ENCODE results near the gene SNED1.

Gene SNED1

GRCh38 chr2:240988146-240988545 is 10.3 kb upstream of the SNED1 start:
- H3K4me1 ChIP-seq = peaks cover 7% of the 10 kb centered on the region
- DNase-seq = peak; percentile 11
- no peak for TF ChIP-seq CTCF (IDR thresholded peaks at IDR 0.05; ENCODE audit: low read depth, low read length)
- no peak overlapping the region for H3K4me3 ChIP-seq (ENCODE audit: low read depth, low read length)
- H3K36me3 ChIP-seq = no peaks in the 10 kb centered on the region
- no peaks in the 10 kb centered on the region for H3K27me3 ChIP-seq
- peaks cover 7% of the 10 kb centered on the region for H3K9me3 ChIP-seq

DNA sequence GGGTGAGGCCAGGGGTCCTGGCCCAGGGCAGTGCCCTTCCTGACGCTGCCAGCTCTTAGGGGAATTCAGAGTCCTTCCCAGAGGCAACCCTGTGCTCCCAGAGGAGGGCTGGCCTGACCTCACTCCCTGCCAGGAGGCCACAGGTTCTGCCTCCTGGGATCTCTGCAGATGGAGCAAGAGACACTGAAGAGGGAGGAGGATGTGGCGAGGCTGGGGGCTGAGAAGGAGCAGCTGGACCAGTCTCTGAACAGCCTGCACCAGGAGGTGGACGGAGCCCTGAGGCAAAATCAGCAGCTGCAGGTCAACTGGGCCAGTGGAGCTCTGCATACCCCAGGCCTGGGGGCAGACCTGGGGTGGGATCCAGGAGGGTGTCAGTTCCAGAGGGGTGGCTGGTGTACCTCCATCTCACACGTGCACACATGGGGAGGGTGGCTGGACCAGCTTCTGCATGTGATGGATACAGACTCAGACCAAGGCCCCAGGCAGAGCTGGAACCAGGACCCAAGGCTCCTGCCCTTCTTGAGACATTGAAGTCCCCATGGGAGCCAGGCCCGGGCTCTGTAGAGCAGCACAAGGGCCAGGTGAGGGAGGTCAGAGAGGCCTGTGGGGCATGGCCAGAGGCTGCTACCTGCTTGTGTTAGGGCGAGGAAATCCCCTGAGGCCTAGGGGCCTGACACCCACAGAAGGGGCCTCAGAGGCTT is 9.7 kb upstream of the SNED1 start:
- DNase-seq = peak; percentile 6
- H3K4me1 ChIP-seq = peaks cover 7% of the 10 kb centered on the region
- H3K36me3 ChIP-seq = no peaks in the 10 kb centered on the region
- no peaks in the 10 kb centered on the region for H3K27me3 ChIP-seq
- H3K4me3 ChIP-seq (ENCODE audit: low read depth, low read length) = no peak overlapping the region
- H3K9me3 ChIP-seq = peaks cover 7% of the 10 kb centered on the region
- no peak for TF ChIP-seq CTCF (IDR thresholded peaks at IDR 0.05; ENCODE audit: low read depth, low read length)

DNA sequence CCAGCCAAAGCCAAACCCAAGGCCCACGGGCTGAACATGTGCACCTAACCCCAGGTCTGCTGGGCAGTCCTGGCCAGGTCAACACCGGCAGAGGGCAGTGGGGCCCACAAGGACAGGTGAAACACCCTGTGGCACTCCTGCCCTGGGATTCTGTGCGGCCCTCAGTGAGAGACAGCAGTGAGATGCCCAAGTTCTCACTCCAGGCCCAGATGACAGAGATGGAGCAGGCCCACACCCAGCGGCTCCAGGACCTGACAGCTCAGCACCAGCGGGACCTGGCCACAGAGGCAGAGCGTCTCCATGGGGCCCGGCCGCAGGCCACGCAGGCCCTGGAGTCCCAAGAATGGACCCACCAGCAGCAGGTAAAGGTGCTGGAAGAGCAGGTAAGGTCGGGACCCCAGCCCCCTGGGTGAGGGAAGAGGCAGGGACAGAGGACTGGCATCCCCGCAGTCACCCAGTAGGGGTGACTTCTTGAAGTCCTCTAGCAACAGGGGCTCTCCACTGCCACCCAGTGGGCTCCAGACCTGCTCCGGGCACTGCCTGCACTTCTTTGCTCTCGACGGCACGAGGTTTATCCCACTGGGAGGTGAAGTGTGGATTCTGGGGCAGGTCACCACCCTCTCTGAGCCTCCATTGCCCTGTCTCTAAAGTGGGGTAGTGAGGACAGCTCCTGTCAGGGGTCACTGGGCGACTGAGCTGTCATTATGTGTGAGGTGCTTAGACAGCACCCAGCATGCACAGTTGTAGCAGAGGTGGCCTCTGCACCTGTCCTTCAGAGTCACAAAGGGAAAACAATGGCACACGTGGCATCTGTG is 8.8 kb upstream of the SNED1 start:
- H3K9me3 ChIP-seq = peaks cover 7% of the 10 kb centered on the region
- TF ChIP-seq CTCF (IDR thresholded peaks at IDR 0.05; ENCODE audit: low read depth, low read length) = peak; percentile 55
- DNase-seq = peak; percentile 47

GRCh38 chr2:240990266-240990529 is 8.2 kb upstream of the SNED1 start:
- no peak overlapping the region for H3K4me3 ChIP-seq (ENCODE audit: low read depth, low read length)
- no peaks in the 10 kb centered on the region for H3K36me3 ChIP-seq
- no peaks in the 10 kb centered on the region for H3K27me3 ChIP-seq
- no peak for DNase-seq
- peaks cover 7% of the 10 kb centered on the region for H3K9me3 ChIP-seq
- H3K4me1 ChIP-seq = peaks cover 7% of the 10 kb centered on the region
- no peak for TF ChIP-seq CTCF (IDR thresholded peaks at IDR 0.05; ENCODE audit: low read depth, low read length)

More for the DNA sequence above, 8.8 kb upstream of the SNED1 start:
- Histone ChIP-seq H3K4me1 (peaks cover 7% of the 10 kb centered on the region), H3K4me3 (ENCODE audit: low read depth, low read length) (no peak overlapping the region), H3K27me3 (no peaks in the 10 kb centered on the region), H3K36me3 (no peaks in the 10 kb centered on the region)

DNA sequence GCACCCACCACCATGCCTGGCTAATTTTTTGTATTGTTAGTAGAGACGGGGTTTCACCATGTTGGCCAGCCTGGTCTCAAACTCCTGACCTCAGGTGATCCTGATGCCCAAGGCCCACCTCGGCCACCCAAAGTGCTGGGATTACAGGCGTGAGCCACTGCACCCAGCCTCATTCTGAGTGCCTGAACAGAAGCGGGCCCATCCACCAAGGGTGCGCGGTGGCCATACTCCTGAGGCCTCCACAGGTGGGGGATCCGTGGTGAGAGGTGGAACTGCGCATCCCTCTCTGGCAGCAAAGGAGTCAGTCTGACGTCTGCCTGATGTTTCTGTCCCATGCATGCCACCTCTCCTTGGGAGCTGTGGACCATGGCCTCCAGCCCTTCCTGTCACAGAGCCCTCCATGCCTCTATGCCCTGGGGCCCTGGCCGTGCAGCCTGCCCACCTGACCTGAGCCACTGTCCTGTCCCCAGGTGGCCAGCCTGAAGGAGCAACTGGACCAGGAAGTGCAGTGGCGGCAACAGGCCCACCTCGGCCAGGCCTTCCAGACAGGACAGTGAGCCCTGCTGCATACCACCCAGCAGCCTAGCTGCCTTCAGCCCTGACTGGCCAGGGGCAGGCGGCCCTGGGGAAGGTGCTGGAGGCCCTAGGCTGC is 7.6 kb upstream of the SNED1 start:
- H3K36me3 ChIP-seq = no peaks in the 10 kb centered on the region
- no peak for TF ChIP-seq CTCF (IDR thresholded peaks at IDR 0.05; ENCODE audit: low read depth, low read length)
- peaks cover 7% of the 10 kb centered on the region for H3K4me1 ChIP-seq
- no peak overlapping the region for H3K4me3 ChIP-seq (ENCODE audit: low read depth, low read length)
- H3K9me3 ChIP-seq = peaks cover 7% of the 10 kb centered on the region
- no peaks in the 10 kb centered on the region for H3K27me3 ChIP-seq
- DNase-seq = peak; percentile 5
